Stimulated activated naive CD8-positive, alpha-beta T cell treated with anti-CD3 and anti-CD28 coated beads, Interleukin-15, Interleukin-2, amounts not matched to agents 100 U/mL and 50 U/mL, for 24 hours (primary cell): ENCODE data around the gene VAT1L.

Experiments used
- ATAC-seq: fragments of 150-1000 bp; cut with Tn5 transposase; one replicate; pipeline ENCODE4 v1.10.0; 2021
- DNase-seq: peaks from one replicate; pipeline ENCODE4 v3.0.0; 2021

The VAT1L gene

GRCh38 chr16:77995843-77996455 lies 207.6 kb downstream of the VAT1L start:
- DNase-seq (no peak), ATAC-seq (no peak)

- DNase-seq (no peak), ATAC-seq (no peak)
These were observed 210.1 kb downstream of the VAT1L start for GRCh38 chr16:77998350-77999023.

- ATAC-seq (no peak), DNase-seq (no peak)
These were observed 213.2 kb downstream of the VAT1L start for GRCh38 chr16:78001451-78002025.

- ATAC-seq, result peak; percentile 92
- peak; percentile 80 for DNase-seq
These were observed 214.7 kb downstream of the VAT1L start for GRCh38 chr16:78002915-78003538.

GRCh38 chr16:78004517-78004916 lies 216.2 kb downstream of the VAT1L start:
- DNase-seq (no peak), ATAC-seq (no peak)

- DNase-seq (peak; percentile 9), ATAC-seq (no peak)
These were observed 217.5 kb downstream of the VAT1L start for GRCh38 chr16:78005881-78006280.

GRCh38 chr16:78007121-78007520 lies 218.8 kb downstream of the VAT1L start:
- ATAC-seq (no peak), DNase-seq (no peak)

- ATAC-seq, result no peak
These were observed 234.1 kb downstream of the VAT1L start, which contains the start of gene CLEC3A for GRCh38 chr16:78022347-78023060. Gene CLEC3A, plus strand, starts transcription at chr16:78022548. Its CDS starts 79 bp downstream, at chr16:78022627.

GRCh38 chr16:78024159-78024558 lies 235.8 kb downstream of the VAT1L start:
- DNase-seq, result no peak
- ATAC-seq, result no peak

More at GRCh38 chr16:78022347-78023060, 234.1 kb downstream of the VAT1L start, which contains the start of gene CLEC3A:
- DNase-seq, result no peak

GRCh38 chr16:78025631-78026030 lies 237.3 kb downstream of the VAT1L start:
- ATAC-seq (no peak), DNase-seq (no peak)

GRCh38 chr16:78028018-78028417 lies 239.7 kb downstream of the VAT1L start:
- ATAC-seq (no peak), DNase-seq (no peak)
